H9 (cell line): ENCODE measurements around the gene IKZF1. TPM values are rescaled to one million over a fixed set of nuclear protein-coding genes. Genes with fewer than 3 reads are reported as not detected.

Source experiments
- DNase-seq: peaks from one replicate; pipeline ENCODE4 v3.0.0-alpha.2; 2017
- H2AFZ ChIP-seq: one replicate; pipeline ENCODE4 v1.6.1; 2013; ENCODE audit warnings: mild to moderate bottlenecking, low read length, control low read depth, moderate library complexity
- H2AK5ac ChIP-seq: 2 replicates; pipeline ENCODE4 v1.6.1; 2013; ENCODE audit warnings: low read length, control low read depth, mixed read lengths; ENCODE audit not compliant: insufficient read length
- H2BK120ac ChIP-seq: one replicate; pipeline ENCODE4 v1.6.1; 2013; ENCODE audit warnings: low read depth, mild to moderate bottlenecking, low read length, control low read depth, inconsistent platforms; ENCODE audit not compliant: poor library complexity, severe bottlenecking
- H2BK12ac ChIP-seq: 2 replicates; pipeline ENCODE4 v1.6.1; 2013; ENCODE audit warnings: low read length, control low read depth, mixed read lengths, low read depth; ENCODE audit not compliant: insufficient read length
- H2BK15ac ChIP-seq: 2 replicates; pipeline ENCODE4 v1.6.1; 2013; ENCODE audit warnings: low read depth, low read length, control low read depth
- H2BK20ac ChIP-seq: one replicate; pipeline ENCODE4 v1.6.1; 2013; ENCODE audit warnings: low read depth, mild to moderate bottlenecking, low read length, control low read depth, inconsistent platforms; ENCODE audit not compliant: poor library complexity, severe bottlenecking
- H2BK5ac ChIP-seq: 2 replicates; pipeline ENCODE4 v1.6.1; 2013; ENCODE audit warnings: low read length, control low read depth, mixed read lengths; ENCODE audit not compliant: insufficient read length
- H3K14ac ChIP-seq: 2 replicates; pipeline ENCODE4 v1.6.1; 2013; ENCODE audit warnings: low read length, control low read depth; ENCODE audit not compliant: insufficient read depth
- H3K18ac ChIP-seq: 2 replicates; pipeline ENCODE4 v1.6.1; 2013; ENCODE audit warnings: low read depth, mild to moderate bottlenecking, mixed read lengths, low read length, control low read depth; ENCODE audit not compliant: insufficient read length
- H3K23ac ChIP-seq: 2 replicates; pipeline ENCODE4 v1.6.1; 2013; ENCODE audit warnings: low read length, control low read depth, mixed read lengths, low read depth; ENCODE audit not compliant: insufficient read length
- H3K23me2 ChIP-seq: 2 replicates; pipeline ENCODE4 v1.6.1; 2013; ENCODE audit warnings: low read depth, mild to moderate bottlenecking, mixed read lengths, low read length, control low read depth; ENCODE audit not compliant: insufficient read length, poor library complexity, severe bottlenecking
- H3K27ac ChIP-seq: 2 replicates; pipeline ENCODE4 v1.5.1; 2013; ENCODE audit warnings: low read length, control low read depth, mixed read lengths, low read depth; ENCODE audit not compliant: insufficient read length
- H3K27me3 ChIP-seq: 2 replicates; pipeline ENCODE4 v1.6.1; 2013; ENCODE audit warnings: low read length, control low read depth, inconsistent platforms; ENCODE audit not compliant: insufficient read depth
- H3K4ac ChIP-seq: 2 replicates; pipeline ENCODE4 v1.6.1; 2013; ENCODE audit warnings: low read depth, mild to moderate bottlenecking, control low read depth, inconsistent platforms, low read length, moderate library complexity
- H3K4me1 ChIP-seq: 2 replicates; pipeline ENCODE4 v1.6.1; 2013; ENCODE audit warnings: low read length, control low read depth, inconsistent platforms; ENCODE audit not compliant: insufficient read depth
- H3K4me2 ChIP-seq: 2 replicates; pipeline ENCODE4 v1.6.1; 2013; ENCODE audit warnings: low read length, control low read depth, mixed read lengths; ENCODE audit not compliant: insufficient read length, insufficient read depth
- H3K56ac ChIP-seq: 2 replicates; pipeline ENCODE4 v1.6.1; 2013; ENCODE audit warnings: low read depth, mild to moderate bottlenecking, mixed read lengths, low read length, control low read depth; ENCODE audit not compliant: insufficient read length
- H3K79me1 ChIP-seq: 2 replicates; pipeline ENCODE4 v1.6.1; 2013; ENCODE audit warnings: low read depth, mild to moderate bottlenecking, moderate library complexity, low read length, control low read depth, inconsistent platforms; ENCODE audit not compliant: insufficient read depth, poor library complexity, severe bottlenecking
- H3K79me2 ChIP-seq: 2 replicates; pipeline ENCODE4 v1.6.1; 2013; ENCODE audit warnings: low read length, control low read depth, inconsistent platforms; ENCODE audit not compliant: insufficient read depth
- H3K9ac ChIP-seq: 2 replicates; pipeline ENCODE4 v1.6.1; 2013; ENCODE audit warnings: low read length, control low read depth, mixed read lengths; ENCODE audit not compliant: insufficient read length; ENCODE audit errors: extremely low read depth
- H3K9me3 ChIP-seq: one replicate; pipeline ENCODE4 v1.6.1; 2013; ENCODE audit warnings: low read depth, low read length, inconsistent platforms; ENCODE audit not compliant: control insufficient read depth
- H3T11ph ChIP-seq: one replicate; pipeline ENCODE4 v1.6.1; 2013; ENCODE audit warnings: mild to moderate bottlenecking, low read length, control low read depth, inconsistent platforms
- H4K20me1 ChIP-seq: one replicate; pipeline ENCODE4 v1.6.1; 2013; ENCODE audit not compliant: control insufficient read depth, insufficient read length, insufficient read depth
- H4K5ac ChIP-seq: 2 replicates; pipeline ENCODE4 v1.6.1; 2013; ENCODE audit warnings: low read depth, mild to moderate bottlenecking, mixed read lengths, low read length, control low read depth; ENCODE audit not compliant: insufficient read length
- H4K8ac ChIP-seq: replicated peaks from 2 replicates; pipeline ENCODE4 v1.6.1; 2013; ENCODE audit warnings: low read length, control low read depth, mixed read lengths, low read depth; ENCODE audit not compliant: insufficient read length
- H4K91ac ChIP-seq: 2 replicates; pipeline ENCODE4 v1.6.1; 2013; ENCODE audit warnings: low read depth, mild to moderate bottlenecking, moderate library complexity, mixed read lengths, low read length, control low read depth; ENCODE audit not compliant: insufficient read length
- H3K27ac Mint-ChIP-seq, 3 experiments: 2 replicates in 2 of 3; 3 replicates in 1 of 3; pipeline ENCODE4 v1.8.0; 2020 to 2021; ENCODE audit warnings: mixed read lengths in 3 of 3, mild to moderate bottlenecking in 1 of 3, moderate library complexity in 1 of 3
- H3K27me3 Mint-ChIP-seq: 2 replicates; pipeline ENCODE4 v1.8.0; 2021; ENCODE audit warnings: low read depth, mild to moderate bottlenecking, moderate library complexity, mixed read lengths
- H3K36me3 Mint-ChIP-seq, 3 experiments: 2 replicates in 2 of 3; 3 replicates in 1 of 3; pipeline ENCODE4 v1.8.0; 2020 to 2021; ENCODE audit warnings: low read depth in 3 of 3, mixed read lengths in 3 of 3; ENCODE audit not compliant: insufficient read depth in 1 of 3
- H3K4me1 Mint-ChIP-seq, 2 experiments: 2 replicates each; pipeline ENCODE4 v1.8.0; 2020; ENCODE audit warnings: mixed read lengths in 2 of 2
- H3K4me3 Mint-ChIP-seq, 2 experiments: 2 replicates in 1 of 2; 3 replicates in 1 of 2; pipeline ENCODE4 v1.8.0; 2020 to 2021; ENCODE audit warnings: mild to moderate bottlenecking in 2 of 2, mixed read lengths in 2 of 2, moderate library complexity in 1 of 2
- H3K9me3 Mint-ChIP-seq, 2 experiments: 2 replicates in 1 of 2; 3 replicates in 1 of 2; pipeline ENCODE4 v1.8.0; 2020; ENCODE audit warnings: mild to moderate bottlenecking in 2 of 2, mixed read lengths in 2 of 2, moderate library complexity in 1 of 2
- CTCF ChIP-seq: fragments of 200-600 bp; sonication (generic); conservative IDR thresholded peaks from 3 replicates; pipeline ENCODE4 v1.8.0; 2021; ENCODE audit warnings: antibody characterized with exemption, mild to moderate bottlenecking
- WGBS: extraction: QIAGEN DNeasy Blood & Tissue Kit; methylation state at CpG from one replicate; pipeline ENCODE4 v1.1.7; 2013; ENCODE audit warnings: missing lambda C conversion rate, low lambda C conversion rate, mixed read lengths; ENCODE audit not compliant: insufficient read length; ENCODE audit errors: extremely low coverage; 5-methylcytosine and 5-hydroxymethylcytosine counted together
- total RNA-seq: library from RNA; stranded (reverse); gene quantifications from 2 replicates; pipeline ENCODE4 v1.2.1, GENCODE V29; 2021

IKZF1 gene
- total RNA-seq, 1 experiment from 2014 or later, result 0.98 TPM

DNA sequence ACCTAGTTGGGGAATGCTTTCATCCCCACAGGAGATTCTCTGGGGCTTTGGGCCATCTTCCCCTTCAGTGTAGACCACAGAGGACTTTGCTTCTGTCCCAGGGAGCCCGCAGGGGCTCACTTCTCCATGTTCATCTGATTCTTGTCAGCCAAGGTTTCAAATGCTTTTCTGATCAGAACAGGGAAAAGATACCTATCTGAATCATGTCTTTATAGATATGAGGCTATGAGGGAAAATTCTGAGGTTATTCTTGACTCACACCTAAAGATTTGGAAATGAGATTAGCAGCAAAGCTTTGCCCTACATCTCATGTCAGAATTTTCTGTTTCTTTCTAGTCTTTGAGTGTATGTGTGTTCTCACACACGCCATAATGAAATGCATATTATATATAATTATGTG, 92.3 kb downstream of the IKZF1 start:
- no peak overlapping the region for H3K18ac ChIP-seq
- H4K91ac ChIP-seq, result no peak overlapping the region
- H3K4me2 ChIP-seq, result no peak overlapping the region
- H3K14ac ChIP-seq, result no peak overlapping the region
- no peak overlapping the region for H4K5ac ChIP-seq
- H4K8ac ChIP-seq, result no peak overlapping the region
- H3K27ac ChIP-seq, result no peak overlapping the region
- no peak overlapping the region for H2AK5ac ChIP-seq
- H3K23ac ChIP-seq, result no peak overlapping the region
- no peaks in the 10 kb centered on the region for H3K79me1 ChIP-seq
- H2BK12ac ChIP-seq, result no peak overlapping the region
- H3K4me1 Mint-ChIP-seq, result no peaks in the 10 kb centered on the region
- H3K9me3 Mint-ChIP-seq, result no peaks in the 10 kb centered on the region
- H2BK15ac ChIP-seq, result no peak overlapping the region
- no peak overlapping the region for H3K4ac ChIP-seq
- no peak for DNase-seq
- no peak overlapping the region for H3T11ph ChIP-seq
- WGBS, result no CpG with 5 or more reads among the region's 2 CpGs
- H3K4me1 ChIP-seq, result no peaks in the 10 kb centered on the region
- H3K36me3 Mint-ChIP-seq, result no peaks in the 10 kb centered on the region; a peak in 2 of 7 replicates
- no peaks in the 10 kb centered on the region for H3K27me3 ChIP-seq
- no peaks in the 10 kb centered on the region for H4K20me1 ChIP-seq
- no peaks in the 10 kb centered on the region for H3K23me2 ChIP-seq
- no peak for TF ChIP-seq CTCF
- no peak overlapping the region for H2BK5ac ChIP-seq
- no peak overlapping the region for H3K56ac ChIP-seq
- H2BK120ac ChIP-seq, result no peak overlapping the region
- H3K9me3 ChIP-seq, result no peaks in the 10 kb centered on the region
- no peak overlapping the region for H3K27ac Mint-ChIP-seq
- no peaks in the 10 kb centered on the region; the same call in none of the 2 replicates for H3K27me3 Mint-ChIP-seq
- H3K79me2 ChIP-seq, result no peaks in the 10 kb centered on the region
- no peak overlapping the region for H2BK20ac ChIP-seq
- H3K9ac ChIP-seq, result no peak overlapping the region
- H3K4me3 Mint-ChIP-seq, result no peak overlapping the region
- H2AFZ ChIP-seq, result no peak overlapping the region
